NB4 (cell line): ENCODE measurements around the gene USB1.

Experiments
- DNase-seq: peaks from one replicate; pipeline ENCODE4 v3.0.0; 2010; ENCODE audit warnings: low read depth
- H3K4me3 ChIP-seq: one replicate; pipeline ENCODE4 v1.5.1; 2011; ENCODE audit warnings: mild to moderate bottlenecking, low read depth, low read length, moderate library complexity
- MAX ChIP-seq: IDR thresholded peaks from 2 replicates; pipeline ENCODE4 v1.6.1; 2011; ENCODE audit warnings: low read depth, low read length
- MYC ChIP-seq: IDR thresholded peaks from 2 replicates; pipeline ENCODE4 v1.6.1; 2011; ENCODE audit warnings: low read depth, low read length
- POLR2A ChIP-seq: IDR thresholded peaks from 2 replicates; pipeline ENCODE4 v1.6.1; 2011; ENCODE audit warnings: mild to moderate bottlenecking; ENCODE audit not compliant: insufficient read length; ENCODE audit errors: extremely low read depth
- TF ChIP-seq, protein P1 (sequence below): IDR thresholded peaks from one replicate; pipeline ENCODE4 v1.5.1; 2012; ENCODE audit warnings: low read depth, low read length

Gene USB1

GRCh38 chr16:57960310-57960709 lies 40.9 kb upstream of the USB1 start:
- DNase-seq, result no peak
- H3K4me3 ChIP-seq, result no peak overlapping the region
- TF ChIP-seq POLR2A (no peak), MYC (no peak), MAX (no peak)
- TF ChIP-seq, protein P1, sequence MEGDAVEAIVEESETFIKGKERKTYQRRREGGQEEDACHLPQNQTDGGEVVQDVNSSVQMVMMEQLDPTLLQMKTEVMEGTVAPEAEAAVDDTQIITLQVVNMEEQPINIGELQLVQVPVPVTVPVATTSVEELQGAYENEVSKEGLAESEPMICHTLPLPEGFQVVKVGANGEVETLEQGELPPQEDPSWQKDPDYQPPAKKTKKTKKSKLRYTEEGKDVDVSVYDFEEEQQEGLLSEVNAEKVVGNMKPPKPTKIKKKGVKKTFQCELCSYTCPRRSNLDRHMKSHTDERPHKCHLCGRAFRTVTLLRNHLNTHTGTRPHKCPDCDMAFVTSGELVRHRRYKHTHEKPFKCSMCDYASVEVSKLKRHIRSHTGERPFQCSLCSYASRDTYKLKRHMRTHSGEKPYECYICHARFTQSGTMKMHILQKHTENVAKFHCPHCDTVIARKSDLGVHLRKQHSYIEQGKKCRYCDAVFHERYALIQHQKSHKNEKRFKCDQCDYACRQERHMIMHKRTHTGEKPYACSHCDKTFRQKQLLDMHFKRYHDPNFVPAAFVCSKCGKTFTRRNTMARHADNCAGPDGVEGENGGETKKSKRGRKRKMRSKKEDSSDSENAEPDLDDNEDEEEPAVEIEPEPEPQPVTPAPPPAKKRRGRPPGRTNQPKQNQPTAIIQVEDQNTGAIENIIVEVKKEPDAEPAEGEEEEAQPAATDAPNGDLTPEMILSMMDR, result no peak

- TF ChIP-seq, protein P1, result no peak
- TF ChIP-seq POLR2A (no peak), MAX (no peak), MYC (no peak)
- no peak for DNase-seq
- no peak overlapping the region for H3K4me3 ChIP-seq
These were observed 40.3 kb upstream of the USB1 start for GRCh38 chr16:57960826-57961472.

DNA sequence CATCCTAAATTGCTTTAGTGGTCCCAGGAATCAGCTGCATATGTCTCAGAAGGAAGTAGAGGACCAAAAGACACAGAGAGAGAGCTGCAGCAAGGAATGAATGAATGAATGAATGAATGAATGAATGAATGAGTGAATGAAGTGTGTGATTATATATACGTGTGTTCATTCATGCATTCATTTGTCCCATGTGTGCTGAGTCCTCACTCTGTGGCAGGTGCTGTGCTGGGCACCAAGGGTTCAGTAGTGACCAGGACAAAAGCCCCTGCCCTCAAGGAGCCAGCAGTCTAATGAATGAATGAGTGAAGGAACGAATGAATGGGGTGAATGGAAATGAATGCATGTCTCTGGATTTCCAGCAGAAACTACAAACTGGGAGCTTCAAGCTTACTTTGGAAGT lies 39.7 kb upstream of the USB1 start:
- H3K4me3 ChIP-seq, result no peak overlapping the region
- TF ChIP-seq MYC, result no peak
- no peak for TF ChIP-seq MAX
- no peak for TF ChIP-seq POLR2A
- TF ChIP-seq, protein P1, result no peak
- no peak for DNase-seq

DNA sequence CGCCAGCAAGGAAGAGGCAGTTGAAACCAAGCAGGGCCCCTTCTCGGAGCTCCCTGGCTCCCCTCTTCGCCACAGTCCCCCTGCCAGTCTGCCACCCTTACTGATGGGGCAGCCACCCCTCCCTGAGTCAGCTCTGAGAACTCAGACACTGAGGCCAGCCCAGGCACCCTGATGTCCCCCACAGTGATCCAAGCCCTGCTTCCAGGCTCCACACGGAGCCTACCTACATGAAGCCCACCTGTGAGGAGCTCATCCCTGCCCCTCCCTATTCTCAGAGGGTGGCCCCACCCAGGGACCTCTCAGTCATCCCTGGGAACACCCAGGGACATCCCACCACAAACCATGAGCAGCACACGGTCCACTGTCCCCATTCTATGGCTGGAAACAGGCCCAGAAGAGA lies 39.2 kb upstream of the USB1 start:
- DNase-seq, result no peak
- TF ChIP-seq, protein P1, result no peak
- TF ChIP-seq POLR2A (no peak), MAX (no peak), MYC (no peak)
- no peak overlapping the region for H3K4me3 ChIP-seq

GRCh38 chr16:57962756-57963155 lies 38.5 kb upstream of the USB1 start:
- DNase-seq, result no peak
- TF ChIP-seq, protein P1, result no peak
- TF ChIP-seq MYC (no peak), POLR2A (no peak), MAX (no peak)
- H3K4me3 ChIP-seq, result no peak overlapping the region
